Measurements from ENCODE around the gene TBXAS1. TPM values are rescaled to one million over a fixed set of nuclear protein-coding genes. Genes with fewer than 3 reads are reported as not detected.

Gene TBXAS1
- total and polyA plus RNA-seq, 2 of the 8 experiments (the other 6 are each of a cell fraction or from before 2014, with no cell fraction given): 0.86 to 2.1 TPM

DNA sequence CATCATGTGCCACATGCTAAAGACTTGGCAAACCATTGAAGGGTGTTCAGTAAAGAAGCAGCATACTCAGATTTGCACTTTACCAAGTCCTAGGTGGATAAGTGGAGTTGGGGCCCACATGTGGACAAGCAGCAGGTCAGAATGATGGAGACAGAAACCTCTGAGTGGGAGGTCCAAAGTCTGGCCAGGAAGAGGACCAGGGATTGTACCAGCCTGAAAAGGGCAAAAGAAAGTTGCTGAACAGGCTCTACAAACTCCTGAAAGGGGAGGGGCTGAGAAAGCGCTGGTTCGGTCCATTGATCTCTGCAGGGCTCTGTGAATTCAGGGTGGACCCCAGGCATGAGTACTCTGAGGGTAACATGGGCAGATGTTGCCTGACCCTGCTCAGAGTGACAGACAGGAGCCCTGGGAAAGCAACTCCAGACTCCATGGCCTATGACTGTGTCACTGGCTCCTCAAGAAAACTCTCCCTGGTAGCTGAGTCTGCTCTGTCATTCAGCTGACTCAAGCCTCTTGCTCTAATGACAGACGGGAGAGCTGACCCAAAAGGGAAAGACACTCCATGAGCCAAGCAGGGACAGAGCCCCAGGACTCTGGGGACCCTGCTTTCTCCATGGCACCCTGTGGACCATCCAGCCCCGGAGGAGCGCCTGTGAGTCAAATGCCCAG is 68.5 kb downstream of the TBXAS1 start (continued):
- no peak for TF ChIP-seq ASH2L (IDR thresholded peaks at IDR 0.05; ENCODE audit: low read length)
- TF ChIP-seq HDAC6 (IDR thresholded peaks at IDR 0.05; ENCODE audit: low read depth, low read length): no peak
- TF ChIP-seq POLR2A (IDR thresholded peaks at IDR 0.05; ENCODE audit: control extremely low read depth in 1 of 2, low read depth in 2 of 2, low read length in 2 of 2): no peak
- no peak for TF ChIP-seq CHD1 (IDR thresholded peaks at IDR 0.05; ENCODE audit: low read depth, low read length)
- TF ChIP-seq BRCA1 (IDR thresholded peaks at IDR 0.05; ENCODE audit: low read depth, low read length): no peak
- TF ChIP-seq YY1 (IDR thresholded peaks at IDR 0.05; ENCODE audit: low read depth, low read length): no peak
- TF ChIP-seq FOSL1 (IDR thresholded peaks at IDR 0.05; ENCODE audit: insufficient read depth, low read depth, low read length): no peak

Data from H1 (cell line).